Stimulated activated CD8-positive, alpha-beta memory T cell treated with anti-CD3 and anti-CD28 coated beads, Interleukin-7, amount 100 ng/mL, for 1 hour (primary cell): ENCODE measurements around the gene CRYBB3.
A peak's percentile ranks its signal among the peaks of the same experiment; 100 is the strongest.
"Not testable (repeated sequence)": the region's sequence is repeated elsewhere in the genome, so short reads cannot be mapped to it uniquely, and the experiment has no call there.

Experiments used
- DNase-seq, 2 donors: peaks; one replicate each; pipeline ENCODE4 v3.0.0-alpha.2; 2020; ENCODE audit warnings: low read depth in 2 of 2

Gene CRYBB3

GRCh38 chr22:25205847-25206246 is 6.2 kb downstream of the CRYBB3 start:
- DNase-seq = no peak

- no peak for DNase-seq
Observed at GRCh38 chr22:25206998-25207397, 7.3 kb downstream of the CRYBB3 start.

- no peak for DNase-seq
Observed at GRCh38 chr22:25207553-25208157, 8.0 kb downstream of the CRYBB3 start.

DNA sequence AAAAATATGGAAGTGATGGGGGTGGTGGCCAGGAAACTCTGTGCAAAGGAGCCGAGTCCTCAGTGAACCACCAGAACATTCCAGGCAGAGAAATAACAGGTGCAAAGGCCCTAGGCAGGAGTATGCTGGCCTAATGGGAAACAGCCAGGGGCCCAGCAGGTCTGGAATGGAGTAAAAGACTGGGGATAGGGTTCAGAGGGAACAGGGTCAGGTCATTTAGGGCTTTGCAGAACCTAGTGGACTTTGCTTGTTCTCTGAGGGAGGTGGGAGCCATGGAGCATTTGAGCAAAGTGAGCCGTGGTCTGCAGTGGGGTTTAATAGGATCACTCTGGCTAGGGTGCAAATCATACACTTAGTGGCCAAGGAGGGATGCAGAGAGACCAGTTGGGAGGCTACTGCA is 8.7 kb downstream of the CRYBB3 start:
- DNase-seq = no peak

- DNase-seq = no peak
Observed at GRCh38 chr22:25208743-25209505, 9.3 kb downstream of the CRYBB3 start.

DNA sequence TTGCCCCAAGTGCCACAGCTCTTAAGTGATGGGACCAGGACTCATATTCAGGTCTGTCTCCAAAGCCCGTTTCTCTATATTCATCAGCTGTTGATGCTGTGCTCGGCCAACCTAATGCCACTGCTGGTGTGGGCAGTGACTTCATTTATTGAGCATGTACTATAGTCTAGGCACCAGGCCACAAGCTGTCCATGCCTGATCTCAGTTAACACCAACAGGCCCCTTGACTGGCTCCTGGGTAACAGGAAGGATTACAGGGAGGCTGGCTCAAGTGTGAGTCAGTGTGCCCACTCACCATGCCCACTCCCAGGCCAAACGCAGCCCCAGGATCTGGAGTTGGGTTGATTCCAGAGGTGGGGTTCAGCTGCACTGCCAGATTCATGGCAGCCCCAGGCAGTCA is 11.1 kb downstream of the CRYBB3 start:
- no peak for DNase-seq

- no peak for DNase-seq
Observed at GRCh38 chr22:25212337-25212736, 12.7 kb downstream of the CRYBB3 start.

GRCh38 chr22:25213221-25213620 is 13.6 kb downstream of the CRYBB3 start:
- no peak for DNase-seq

GRCh38 chr22:25216230-25216629 is 16.6 kb downstream of the CRYBB3 start:
- no peak for DNase-seq

DNA sequence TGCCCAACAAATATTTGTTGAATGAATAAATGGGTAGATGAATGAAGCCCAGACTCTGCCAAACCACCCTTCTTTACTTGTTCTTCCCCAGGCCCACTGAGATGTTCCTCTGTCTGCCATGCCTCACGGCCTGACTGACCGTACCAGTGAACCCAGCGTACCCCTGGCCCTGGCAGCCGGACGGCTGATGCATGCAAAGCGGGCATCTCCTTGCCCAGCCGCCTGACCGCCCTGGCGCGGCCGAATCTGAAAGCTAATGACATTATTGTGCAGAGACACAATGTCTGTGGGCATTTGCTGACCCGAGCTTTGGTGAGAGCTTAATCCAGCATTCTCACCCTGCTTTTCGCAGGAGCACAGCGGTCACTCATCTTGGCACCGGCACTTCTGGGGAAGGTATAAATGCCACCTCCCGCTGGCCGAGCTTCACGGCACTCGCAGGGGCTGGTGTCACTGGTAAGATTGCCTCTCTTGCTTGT is 19.6 kb downstream of the CRYBB3 start, which contains the start of gene CRYBB2:
CRYBB2 (plus strand) TSS at position 429 of the 479 bp plus-strand sequence. CDS start 1,791 bp downstream, outside the sequence.
- no peak for DNase-seq

DNA sequence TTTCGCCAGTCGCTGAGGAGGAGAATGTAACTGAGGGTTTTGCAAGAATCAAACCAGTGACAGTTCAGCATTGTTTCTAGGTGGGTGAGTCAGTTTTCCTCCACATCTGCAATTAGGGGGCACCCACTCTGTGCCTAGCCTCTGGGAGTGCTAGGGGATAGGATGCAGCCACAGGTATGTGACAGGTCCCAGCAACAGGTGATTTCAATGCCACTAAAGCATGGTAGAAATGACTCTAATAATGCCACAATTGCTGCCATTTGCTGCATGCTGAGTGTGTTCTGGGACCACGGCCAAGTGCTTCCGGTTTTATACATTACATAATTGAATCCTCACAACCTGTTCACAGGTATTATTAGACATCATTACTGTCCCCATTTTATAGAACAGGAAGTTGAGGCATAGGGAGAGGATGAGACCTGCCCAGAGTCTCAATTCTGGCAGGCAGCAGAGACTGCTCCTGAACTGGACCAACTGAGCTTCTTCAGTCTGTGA is 20.3 kb downstream of the CRYBB3 start:
- no peak for DNase-seq

DNA sequence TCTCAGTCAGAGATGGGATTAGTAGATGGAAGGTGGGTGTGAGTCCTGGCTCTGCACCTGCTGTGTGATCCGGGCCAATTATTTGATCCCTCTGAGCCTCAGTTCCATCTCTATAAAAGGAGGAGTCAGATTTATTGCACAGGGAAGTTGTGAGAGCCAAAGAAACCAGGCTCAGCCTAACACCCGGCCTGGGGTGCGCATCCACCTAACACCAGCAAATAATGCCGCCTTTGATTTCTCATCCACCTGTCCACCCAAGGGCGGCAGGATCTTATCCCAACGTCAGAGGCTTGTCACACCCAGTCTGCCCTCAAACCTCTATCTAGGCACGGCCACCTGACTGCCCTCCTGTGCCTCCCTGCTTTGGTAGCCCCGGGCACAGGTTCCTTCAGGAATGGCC is 22.1 kb downstream of the CRYBB3 start:
- no peak for DNase-seq

- no peak for DNase-seq
Observed at GRCh38 chr22:25223269-25223850, 23.7 kb downstream of the CRYBB3 start.

DNA sequence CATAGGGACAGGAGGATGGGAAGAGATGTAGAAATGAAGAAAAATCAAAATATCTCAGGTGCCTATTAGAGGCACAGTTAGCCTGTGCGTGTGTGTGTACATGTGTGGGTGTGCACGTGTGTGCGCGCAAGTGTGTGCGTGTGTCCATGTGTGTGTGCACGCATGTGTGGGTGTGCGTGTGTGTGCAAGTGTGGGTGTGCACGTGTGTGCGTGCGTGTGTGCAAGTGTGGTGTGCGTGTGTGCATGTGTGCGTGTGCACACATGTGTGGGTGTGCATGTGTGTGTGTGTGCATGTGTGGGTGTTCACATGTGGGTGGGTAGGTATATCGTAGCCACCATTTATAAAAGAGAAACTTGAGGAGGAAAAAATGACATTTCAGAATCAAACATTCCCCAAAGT is 29.2 kb downstream of the CRYBB3 start:
- DNase-seq = no peak

- DNase-seq = not testable (repeated sequence)
Observed at GRCh38 chr22:25230760-25231159, 31.1 kb downstream of the CRYBB3 start.

DNA sequence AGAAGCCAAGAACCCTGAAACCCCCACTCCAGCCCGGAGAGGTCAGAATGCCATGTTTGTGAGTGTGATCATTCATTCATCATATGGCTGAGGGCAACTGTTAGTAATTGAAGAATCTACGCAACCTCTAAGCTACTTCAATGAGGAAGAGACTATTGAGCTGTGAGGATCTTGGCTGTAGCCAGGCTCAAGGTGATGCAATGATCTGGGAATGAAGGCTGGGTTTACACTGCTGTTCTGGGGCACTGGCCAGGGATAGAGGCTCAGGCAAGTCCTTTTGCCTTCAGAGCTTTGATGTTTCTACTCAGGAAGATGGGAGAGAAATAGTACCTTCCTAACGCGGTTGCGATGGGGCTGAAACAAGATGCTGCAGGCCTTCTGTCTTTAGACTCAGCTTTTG is 32.6 kb downstream of the CRYBB3 start:
- no peak for DNase-seq

- DNase-seq = not testable (repeated sequence)
Observed at GRCh38 chr22:25233706-25234105, 34.0 kb downstream of the CRYBB3 start.

DNA sequence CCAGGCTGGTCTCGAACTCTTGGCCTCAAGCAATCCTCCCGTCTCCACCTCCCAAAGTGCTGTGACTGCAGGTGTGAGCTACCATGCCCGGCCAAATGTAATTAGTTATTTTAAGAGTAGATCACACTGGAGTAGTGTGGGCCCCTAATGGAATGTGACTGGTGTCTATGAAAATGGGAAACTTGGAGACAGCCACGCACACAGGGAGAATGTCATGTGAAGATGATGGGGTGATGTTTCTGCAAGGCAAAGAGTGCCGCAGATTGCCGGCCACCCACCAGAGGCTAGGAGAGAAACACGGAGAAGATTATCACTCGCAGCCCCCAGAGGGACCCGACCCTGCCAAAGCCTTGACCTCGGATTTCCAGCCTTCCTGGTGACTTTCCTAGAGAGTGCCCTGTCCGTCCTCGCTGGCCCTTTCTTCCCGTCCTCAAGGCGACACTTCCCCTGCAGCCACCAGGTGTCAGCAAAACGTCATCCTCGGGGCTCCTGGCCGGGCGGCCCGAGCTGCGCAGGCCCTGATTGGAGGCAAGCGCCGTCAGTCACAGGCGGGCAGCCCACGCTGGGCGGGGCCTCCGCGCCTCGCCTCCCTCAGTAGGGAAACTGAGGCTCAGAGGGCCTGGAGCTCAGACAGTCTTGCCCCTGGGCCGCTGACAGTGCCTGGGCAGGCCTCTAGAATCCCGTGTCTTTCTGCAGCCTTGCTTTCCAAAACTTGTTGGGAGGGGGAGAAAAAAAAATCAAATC is 36.1 kb downstream of the CRYBB3 start:
- DNase-seq = peak; percentile 4 to 19

DNA sequence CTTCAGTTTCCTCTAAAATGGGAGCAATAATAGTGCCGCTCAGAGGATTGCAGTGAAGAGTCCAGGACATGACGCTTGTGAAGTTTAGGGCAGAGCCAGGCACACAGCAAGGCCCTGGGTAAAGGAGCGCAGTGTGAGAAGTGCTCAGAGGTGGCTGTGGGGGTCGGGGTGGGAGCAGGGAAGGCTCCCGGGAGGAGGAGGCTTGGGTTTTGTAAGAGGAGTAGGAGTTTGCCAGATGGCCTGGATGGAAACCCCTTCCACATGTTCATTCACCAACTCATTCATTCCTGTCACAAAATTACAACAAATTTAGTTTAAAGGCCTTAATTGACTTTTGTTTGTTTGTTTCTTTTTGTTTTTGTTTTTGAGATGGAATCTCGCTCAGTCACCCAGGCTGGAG is 36.8 kb downstream of the CRYBB3 start:
- no peak for DNase-seq

GRCh38 chr22:25237503-25237902 is 37.8 kb downstream of the CRYBB3 start:
- no peak for DNase-seq

DNA sequence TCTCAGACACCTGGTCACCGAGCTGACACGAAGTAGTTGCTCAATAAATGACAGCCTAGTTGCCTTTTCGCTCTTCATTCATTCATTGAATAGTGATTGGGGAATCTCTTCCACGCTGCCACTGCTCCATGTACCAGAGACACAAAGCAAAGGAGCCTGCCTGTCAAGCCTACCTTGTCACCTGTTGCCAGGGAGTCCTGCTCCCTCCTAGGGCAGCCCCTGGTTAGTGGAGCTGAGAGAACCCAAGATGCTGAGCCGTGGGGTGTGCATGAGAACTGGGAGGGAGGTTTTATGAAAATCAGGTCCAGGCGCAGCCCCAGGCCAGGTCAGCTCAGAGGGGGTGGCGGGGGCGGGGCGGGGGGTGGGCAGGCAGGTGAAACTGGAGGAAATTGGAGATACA is 38.4 kb downstream of the CRYBB3 start:
- not testable (repeated sequence) for DNase-seq

DNA sequence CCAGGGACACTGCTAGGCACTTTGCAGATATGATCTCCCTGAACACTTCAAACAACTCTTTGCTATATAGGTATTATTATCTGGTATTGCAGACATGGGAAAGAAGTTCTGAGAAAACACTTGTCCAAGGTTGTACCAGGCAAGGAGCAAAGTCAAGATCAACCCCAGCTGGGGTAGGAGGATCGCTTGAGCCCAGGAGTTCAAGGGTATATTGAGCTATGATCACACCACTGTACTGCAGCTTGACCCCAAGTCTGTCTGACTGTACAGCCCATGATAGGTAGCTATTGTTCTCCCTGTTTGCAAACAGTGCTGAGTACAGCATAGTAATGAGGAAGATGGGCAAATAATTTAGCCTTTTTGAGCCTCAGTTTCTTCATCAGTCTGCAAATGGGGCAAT is 55.5 kb downstream of the CRYBB3 start:
- not testable (repeated sequence) for DNase-seq
